Stimulated activated CD4-positive, alpha-beta T cell treated with anti-CD3 and anti-CD28 coated beads, Interleukin-1b, Interleukin-23, amount 100 ng/mL, for 1 hour (primary cell): ENCODE results near the gene BEND5.

Source experiments
- DNase-seq, 2 donors: peaks; one replicate each; pipeline ENCODE4 v3.0.0-alpha.2; 2020; ENCODE audit warnings: low read depth in 2 of 2

Gene BEND5

DNA sequence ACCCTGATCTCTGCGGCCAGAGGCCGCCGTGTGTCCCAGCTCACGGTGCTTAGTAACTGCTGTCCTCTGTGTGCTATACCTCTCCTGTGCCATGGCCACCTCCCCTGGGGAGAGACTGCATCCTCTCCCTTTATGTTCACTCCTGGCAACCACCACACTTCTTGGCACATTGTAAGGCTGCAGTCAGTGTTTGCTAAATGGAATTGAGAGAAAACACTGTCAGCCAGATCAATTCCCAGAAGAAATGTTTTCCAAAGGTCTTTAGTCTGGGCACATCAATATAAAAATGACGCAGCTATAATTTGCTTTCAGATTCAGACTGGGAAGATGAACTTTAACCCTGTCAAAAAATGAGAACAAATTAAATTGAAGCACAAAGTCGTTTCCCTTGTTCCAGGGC, 96.8 kb downstream of the BEND5 start:
- DNase-seq: no peak

DNA sequence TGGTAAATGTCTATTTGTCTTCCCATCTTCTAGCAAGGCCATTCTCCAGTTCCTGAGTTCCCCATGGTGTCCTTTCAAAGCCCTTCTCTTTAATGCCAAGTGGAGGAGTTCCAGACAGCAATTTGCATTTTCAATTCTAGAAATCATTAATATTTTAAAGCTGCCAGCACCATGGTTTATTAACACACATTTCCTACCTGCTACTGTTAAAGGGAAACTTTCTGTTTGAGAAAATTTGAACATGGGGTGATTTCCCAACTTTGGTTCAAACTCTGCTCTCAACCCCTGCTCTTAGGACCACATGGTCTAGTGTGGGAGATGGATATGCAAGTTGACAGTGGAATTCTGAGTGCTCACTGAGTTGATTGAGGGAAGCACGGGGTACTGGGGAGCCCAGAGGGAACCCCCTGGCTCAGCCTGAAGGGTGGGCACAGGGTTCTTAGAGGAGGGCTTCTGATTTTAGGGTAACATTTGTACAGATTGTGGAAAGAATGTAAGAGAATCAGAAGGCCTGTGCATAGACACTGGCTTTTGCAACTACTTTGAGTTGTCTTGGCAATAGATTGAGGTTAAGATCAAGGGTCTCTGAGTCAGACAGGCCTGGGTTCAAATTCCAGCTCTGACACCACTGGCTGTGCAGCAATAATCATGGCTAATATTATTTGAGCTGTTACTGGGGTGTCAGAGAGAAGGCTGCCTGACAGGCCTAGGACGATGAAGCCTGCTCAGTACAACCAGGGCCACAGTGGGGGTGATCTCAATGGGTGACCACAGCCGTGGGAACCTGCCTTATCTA, 97.8 kb downstream of the BEND5 start:
- no peak for DNase-seq
